Measurements from ENCODE around the gene PREPL.
A peak's percentile ranks its signal among the peaks of the same experiment; 100 is the strongest.
"Not testable (repeated sequence)": the region's sequence is repeated elsewhere in the genome, so short reads cannot be mapped to it uniquely, and the experiment has no call there.

PREPL gene

GRCh38 chr2:44361330-44362206 lies at the start of gene PREPL, which contains the start of gene CAMKMT:
PREPL (minus strand) TSS chr2:44361494; CDS start chr2:44346342, 15,152 bp downstream.
CAMKMT (plus strand) TSS chr2:44361947.
- DNase-seq (ENCODE audit: low spot score) = peak; percentile 97

GRCh38 chr2:44398243-44398897 lies 37.1 kb upstream of the PREPL start:
- no peak for DNase-seq (ENCODE audit: low spot score)

- no peak for DNase-seq (ENCODE audit: low spot score)
These were observed 36.3 kb upstream of the PREPL start for GRCh38 chr2:44397447-44398175.

GRCh38 chr2:44392338-44392943 lies 31.1 kb upstream of the PREPL start:
- DNase-seq (ENCODE audit: low spot score) = peak; percentile 9

GRCh38 chr2:44389895-44390294 lies 28.6 kb upstream of the PREPL start:
- DNase-seq (ENCODE audit: low spot score) = no peak

GRCh38 chr2:44388877-44389276 lies 27.6 kb upstream of the PREPL start:
- DNase-seq (ENCODE audit: low spot score) = no peak

- DNase-seq (ENCODE audit: low spot score) = not testable (repeated sequence)
These were observed 23.9 kb upstream of the PREPL start for GRCh38 chr2:44385226-44385625.

GRCh38 chr2:44377486-44377885 lies 16.2 kb upstream of the PREPL start:
- no peak for DNase-seq (ENCODE audit: low spot score)

GRCh38 chr2:44372246-44372645 lies 11.0 kb upstream of the PREPL start:
- DNase-seq (ENCODE audit: low spot score) = no peak

- no peak for DNase-seq (ENCODE audit: low spot score)
These were observed 10.2 kb upstream of the PREPL start for GRCh38 chr2:44371445-44371844.

- no peak for DNase-seq (ENCODE audit: low spot score)
These were observed 8.1 kb upstream of the PREPL start for GRCh38 chr2:44369392-44369791.

GRCh38 chr2:44367591-44367990 lies 6.3 kb upstream of the PREPL start:
- no peak for DNase-seq (ENCODE audit: low spot score)

GRCh38 chr2:44364604-44365003 lies 3.3 kb upstream of the PREPL start:
- DNase-seq (ENCODE audit: low spot score) = no peak

- DNase-seq (ENCODE audit: low spot score) = peak; percentile 32
These were observed 1.1 kb upstream of the PREPL start for GRCh38 chr2:44362207-44363015.

- DNase-seq (ENCODE audit: low spot score) = peak; percentile 9
These were observed 455 bp downstream of the PREPL start for GRCh38 chr2:44360749-44361329.

GRCh38 chr2:44358503-44358902 lies 2.8 kb downstream of the PREPL start:
- peak; percentile 19 for DNase-seq (ENCODE audit: low spot score)

GRCh38 chr2:44354761-44355160 lies 6.5 kb downstream of the PREPL start:
- no peak for DNase-seq (ENCODE audit: low spot score)

GRCh38 chr2:44352510-44352909 lies 8.8 kb downstream of the PREPL start:
- no peak for DNase-seq (ENCODE audit: low spot score)

GRCh38 chr2:44351676-44352075 lies 9.6 kb downstream of the PREPL start:
- DNase-seq (ENCODE audit: low spot score) = no peak

- peak; percentile 35 for DNase-seq (ENCODE audit: low spot score)
These were observed 10.2 kb downstream of the PREPL start for GRCh38 chr2:44351088-44351487.

- DNase-seq (ENCODE audit: low spot score) = no peak
These were observed 11.8 kb downstream of the PREPL start for GRCh38 chr2:44349506-44349905.

Data from hepatic stellate cell (primary cell).